GM12878 (cell line): ENCODE data around the gene OR2A12.

Source experiments
- CHD2 ChIP-seq: IDR thresholded peaks from 2 replicates; pipeline ENCODE4 v1.6.1; 2011; ENCODE audit warnings: low read depth, low read length, improper control_type of control experiment, borderline replicate concordance
- EP300 ChIP-seq, 2 experiments: fragments of 150-350 bp in 1 of 2; IDR thresholded peaks; 2 replicates each; pipeline ENCODE4 v1.6.1; 2011 to 2012; ENCODE audit warnings: low read depth in 2 of 2, low read length in 2 of 2, borderline replicate concordance in 1 of 2, improper control_type of control experiment in 1 of 2, inconsistent platforms in 1 of 2; ENCODE audit not compliant: control insufficient read depth in 1 of 2
- JUND ChIP-seq: IDR thresholded peaks from 2 replicates; pipeline ENCODE4 v1.6.1; 2012; ENCODE audit warnings: low read depth, mild to moderate bottlenecking, low read length, improper control_type of control experiment, moderate library complexity
- MEF2A ChIP-seq: IDR thresholded peaks from 2 replicates; pipeline ENCODE4 v1.6.1; 2011; ENCODE audit warnings: low read depth, mild to moderate bottlenecking, low read length, moderate library complexity; ENCODE audit not compliant: insufficient read depth
- NR2F1 ChIP-seq: fragments of 450-650 bp; conservative IDR thresholded peaks from 2 replicates; pipeline ENCODE4 v1.6.1; 2017; ENCODE audit warnings: mild to moderate bottlenecking
- SP1 ChIP-seq: IDR thresholded peaks from one replicate; pipeline ENCODE4 v1.6.1; 2011; ENCODE audit warnings: low read depth, low read length
- YY1 ChIP-seq: IDR thresholded peaks from 2 replicates; pipeline ENCODE4 v1.6.1; 2011; ENCODE audit warnings: low read depth, mild to moderate bottlenecking, low read length
- ZNF274 ChIP-seq: IDR thresholded peaks from one replicate; pipeline ENCODE4 v1.8.0; 2011; ENCODE audit not compliant: insufficient read length, insufficient read depth
- TF ChIP-seq, protein P1 (sequence below), 3 experiments: IDR thresholded peaks in 2 of 3; conservative IDR thresholded peaks in 1 of 3; 2 replicates each; pipeline ENCODE4 v1.5.1; 2011; ENCODE audit warnings: low read depth in 3 of 3, low read length in 3 of 3, mild to moderate bottlenecking in 3 of 3, control low read depth in 2 of 3, moderate library complexity in 2 of 3, inconsistent platforms in 1 of 3, mixed read lengths in 1 of 3; ENCODE audit not compliant: control insufficient read depth in 2 of 3, insufficient read depth in 1 of 3; ENCODE audit errors: extremely low read depth in 1 of 3

DNA sequence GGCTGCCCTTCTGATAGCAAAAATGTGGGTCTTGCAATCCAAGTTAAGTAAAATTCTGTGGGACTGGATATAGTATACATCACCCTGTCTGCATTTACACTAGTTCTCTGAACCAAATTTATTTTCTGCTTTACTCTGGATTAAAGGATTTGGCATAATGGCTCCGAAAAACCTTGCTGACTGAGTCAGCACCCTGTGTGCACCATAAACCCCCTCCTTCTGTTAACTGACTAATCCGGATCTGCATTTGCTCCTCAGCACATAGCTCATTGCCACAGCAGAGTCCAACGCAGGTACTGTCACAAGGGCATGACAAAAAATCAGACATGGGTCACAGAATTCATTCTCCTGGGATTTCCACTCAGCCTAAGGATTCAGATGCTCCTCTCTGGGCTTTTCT is 36.0 kb upstream of the OR2A12 start:
- TF ChIP-seq ZNF274 = no peak
- TF ChIP-seq MEF2A = no peak
- no peak for TF ChIP-seq JUND
- TF ChIP-seq, protein P1, sequence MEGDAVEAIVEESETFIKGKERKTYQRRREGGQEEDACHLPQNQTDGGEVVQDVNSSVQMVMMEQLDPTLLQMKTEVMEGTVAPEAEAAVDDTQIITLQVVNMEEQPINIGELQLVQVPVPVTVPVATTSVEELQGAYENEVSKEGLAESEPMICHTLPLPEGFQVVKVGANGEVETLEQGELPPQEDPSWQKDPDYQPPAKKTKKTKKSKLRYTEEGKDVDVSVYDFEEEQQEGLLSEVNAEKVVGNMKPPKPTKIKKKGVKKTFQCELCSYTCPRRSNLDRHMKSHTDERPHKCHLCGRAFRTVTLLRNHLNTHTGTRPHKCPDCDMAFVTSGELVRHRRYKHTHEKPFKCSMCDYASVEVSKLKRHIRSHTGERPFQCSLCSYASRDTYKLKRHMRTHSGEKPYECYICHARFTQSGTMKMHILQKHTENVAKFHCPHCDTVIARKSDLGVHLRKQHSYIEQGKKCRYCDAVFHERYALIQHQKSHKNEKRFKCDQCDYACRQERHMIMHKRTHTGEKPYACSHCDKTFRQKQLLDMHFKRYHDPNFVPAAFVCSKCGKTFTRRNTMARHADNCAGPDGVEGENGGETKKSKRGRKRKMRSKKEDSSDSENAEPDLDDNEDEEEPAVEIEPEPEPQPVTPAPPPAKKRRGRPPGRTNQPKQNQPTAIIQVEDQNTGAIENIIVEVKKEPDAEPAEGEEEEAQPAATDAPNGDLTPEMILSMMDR (IDR thresholded peaks at IDR 0.05 in 2 of 3, conservative IDR thresholded peaks at IDR 0.05 in 1 of 3; ENCODE audit: control insufficient read depth in 2 of 3, extremely low read depth in 1 of 3, insufficient read depth in 1 of 3, low read depth in 3 of 3, low read length in 3 of 3) = no peak
- TF ChIP-seq EP300 (IDR thresholded peaks at IDR 0.05; ENCODE audit: borderline replicate concordance in 1 of 2, control insufficient read depth in 1 of 2, low read depth in 2 of 2, low read length in 2 of 2) = no peak
- TF ChIP-seq SP1 = no peak
- TF ChIP-seq YY1 = no peak
- no peak for TF ChIP-seq CHD2
- no peak for TF ChIP-seq NR2F1
